Right atrium auricular region (tissue), 2 donors: ENCODE measurements around the gene FBN2. TPM values are rescaled to one million over a fixed set of nuclear protein-coding genes. Genes with fewer than 3 reads are reported as not detected.

Experiments used
- DNase-seq: peaks from one replicate; pipeline ENCODE4 v3.0.0-alpha.2; 2019; ENCODE audit warnings: low spot score
- H3K27ac ChIP-seq, 2 donors: fragments of 200-600 bp; sonication (generic); 1 replicate in 1 of 2; 2 replicates in 1 of 2; pipeline ENCODE4 v1.5.1; 2016 to 2019
- H3K27me3 ChIP-seq, 2 donors: fragments of 200-600 bp; sonication (generic); one replicate each; pipeline versions ENCODE4 v1.5.1 to v1.6.0; 2017 to 2019
- H3K36me3 ChIP-seq: fragments of 200-600 bp; sonication (generic); one replicate; pipeline ENCODE4 v1.5.1; 2016
- H3K4me1 ChIP-seq, 2 donors: fragments of 200-600 bp; sonication (generic); one replicate each; pipeline versions ENCODE4 v1.5.1 to v1.6.0; 2017 to 2019
- H3K4me3 ChIP-seq, 2 donors: fragments of 200-600 bp; sonication (generic); 1 replicate in 1 of 2; 2 replicates in 1 of 2; pipeline ENCODE4 v1.5.1; 2017 to 2019; ENCODE audit warnings: mild to moderate bottlenecking in 1 of 2, moderate library complexity in 1 of 2
- H3K9me3 ChIP-seq, 2 donors: fragments of 200-600 bp; sonication (generic); one replicate each; pipeline ENCODE4 v1.5.1; 2019
- total RNA-seq, 2 donors: library from RNA; depleted of rRNA; stranded (reverse); fragments of >200 nt; gene quantifications; one replicate each; pipeline ENCODE4 v1.1.0, GENCODE V29; 2016
- TF ChIP-seq, protein P1 (sequence below), 2 donors: fragments of 200-600 bp; sonication (generic); IDR thresholded peaks; one replicate each; pipeline ENCODE4 v1.5.1; 2019; ENCODE audit warnings: antibody characterized with exemption in 2 of 2

Gene FBN2
- total RNA-seq, 2 donors from 2014 or later: 1.1 to 4.6 TPM

DNA sequence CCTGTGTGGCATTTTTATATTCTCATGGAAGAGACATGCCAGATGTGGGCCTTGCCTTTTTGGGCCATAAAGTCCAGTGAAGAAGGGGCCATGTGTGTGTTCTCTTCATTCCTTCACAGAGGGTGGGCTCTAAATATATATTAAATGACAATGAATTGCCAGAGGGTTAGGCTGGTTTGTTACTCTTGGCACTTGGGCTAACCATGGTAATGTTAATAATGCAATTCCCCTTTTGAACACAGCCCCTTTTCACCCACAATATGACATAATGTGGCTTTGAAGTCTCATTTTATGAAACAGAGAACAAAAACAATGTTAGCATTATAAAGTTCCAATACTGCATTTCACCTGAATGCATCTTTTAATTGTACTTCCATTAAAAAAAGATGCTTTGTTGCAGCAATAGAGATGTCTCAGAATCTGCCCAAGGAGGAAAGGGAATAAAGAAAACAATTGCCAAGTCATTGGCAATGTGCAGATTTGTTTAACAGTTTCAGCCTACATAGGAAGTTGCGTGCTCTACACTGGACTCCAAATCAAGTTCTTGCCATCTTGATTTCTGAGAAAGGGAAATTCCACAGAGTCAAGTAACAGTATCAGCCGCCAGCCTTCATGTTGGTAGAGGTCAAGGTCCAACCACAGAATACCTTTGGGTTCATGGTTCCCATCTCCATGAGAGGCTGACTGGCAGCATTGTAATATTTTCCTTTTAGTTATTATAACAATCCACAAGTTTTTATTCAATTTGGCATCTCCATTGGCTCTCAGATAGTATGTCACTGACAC, 312.6 kb downstream of the FBN2 start:
- no peak overlapping the region for H3K27ac ChIP-seq
- H3K36me3 ChIP-seq: no peaks in the 10 kb centered on the region
- no peak for DNase-seq
- no peaks in the 10 kb centered on the region for H3K27me3 ChIP-seq
- no peaks in the 10 kb centered on the region for H3K4me1 ChIP-seq
- H3K9me3 ChIP-seq: no peaks in the 10 kb centered on the region
- TF ChIP-seq, protein P1, sequence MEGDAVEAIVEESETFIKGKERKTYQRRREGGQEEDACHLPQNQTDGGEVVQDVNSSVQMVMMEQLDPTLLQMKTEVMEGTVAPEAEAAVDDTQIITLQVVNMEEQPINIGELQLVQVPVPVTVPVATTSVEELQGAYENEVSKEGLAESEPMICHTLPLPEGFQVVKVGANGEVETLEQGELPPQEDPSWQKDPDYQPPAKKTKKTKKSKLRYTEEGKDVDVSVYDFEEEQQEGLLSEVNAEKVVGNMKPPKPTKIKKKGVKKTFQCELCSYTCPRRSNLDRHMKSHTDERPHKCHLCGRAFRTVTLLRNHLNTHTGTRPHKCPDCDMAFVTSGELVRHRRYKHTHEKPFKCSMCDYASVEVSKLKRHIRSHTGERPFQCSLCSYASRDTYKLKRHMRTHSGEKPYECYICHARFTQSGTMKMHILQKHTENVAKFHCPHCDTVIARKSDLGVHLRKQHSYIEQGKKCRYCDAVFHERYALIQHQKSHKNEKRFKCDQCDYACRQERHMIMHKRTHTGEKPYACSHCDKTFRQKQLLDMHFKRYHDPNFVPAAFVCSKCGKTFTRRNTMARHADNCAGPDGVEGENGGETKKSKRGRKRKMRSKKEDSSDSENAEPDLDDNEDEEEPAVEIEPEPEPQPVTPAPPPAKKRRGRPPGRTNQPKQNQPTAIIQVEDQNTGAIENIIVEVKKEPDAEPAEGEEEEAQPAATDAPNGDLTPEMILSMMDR (IDR thresholded peaks at IDR 0.05): no peak
- H3K4me3 ChIP-seq: no peak overlapping the region

DNA sequence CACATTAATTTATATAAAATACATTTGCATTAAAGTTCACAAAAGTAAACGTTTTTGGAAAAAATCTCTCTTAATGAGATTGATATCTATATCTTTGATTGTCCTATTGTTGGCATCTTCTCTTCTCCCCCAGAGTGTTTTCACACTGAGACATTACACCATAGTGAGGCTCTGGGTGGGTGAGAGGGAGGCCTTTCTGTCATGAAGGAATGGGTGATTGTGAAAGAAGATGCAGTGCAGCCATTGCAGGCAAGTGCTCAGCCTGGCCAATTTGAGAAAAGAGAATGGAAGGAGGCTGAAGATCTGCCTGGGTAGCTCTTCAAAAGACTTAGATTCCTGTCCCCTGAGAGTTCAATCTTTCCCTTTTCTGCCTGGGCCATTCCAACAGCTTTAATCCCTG, 313.7 kb downstream of the FBN2 start:
- no peaks in the 10 kb centered on the region for H3K4me1 ChIP-seq
- TF ChIP-seq, protein P1 (IDR thresholded peaks at IDR 0.05): no peak
- no peak overlapping the region for H3K4me3 ChIP-seq
- no peaks in the 10 kb centered on the region for H3K9me3 ChIP-seq
- no peaks in the 10 kb centered on the region for H3K36me3 ChIP-seq
- no peak for DNase-seq
- no peaks in the 10 kb centered on the region for H3K27me3 ChIP-seq
- H3K27ac ChIP-seq: no peak overlapping the region

DNA sequence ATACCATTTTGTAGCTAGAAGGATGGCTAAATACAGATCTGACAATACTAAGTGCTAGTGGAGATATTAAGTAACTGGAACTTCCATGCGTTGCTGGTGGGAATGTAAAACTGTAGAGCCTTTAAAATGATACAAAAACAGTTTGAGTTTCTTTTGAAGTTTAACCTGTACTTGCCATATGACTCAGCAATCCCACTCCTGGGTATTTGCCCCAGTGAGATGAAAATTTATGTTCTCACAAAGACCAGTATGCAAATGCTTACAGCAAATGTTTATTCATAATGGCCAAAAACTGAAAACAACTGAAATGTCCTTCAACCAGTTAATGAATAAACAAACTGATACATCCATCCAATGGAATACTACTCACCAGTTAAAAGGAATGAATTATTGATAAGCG, 317.2 kb downstream of the FBN2 start:
- Histone ChIP-seq H3K36me3 (no peaks in the 10 kb centered on the region), H3K27me3 (no peaks in the 10 kb centered on the region), H3K4me1 (peaks cover 0 to 16% of the 10 kb centered on the region in 2 donors), H3K4me3 (no peak overlapping the region), H3K27ac (no peak overlapping the region), H3K9me3 (no peaks in the 10 kb centered on the region)
- no peak for DNase-seq
- TF ChIP-seq, protein P1 (IDR thresholded peaks at IDR 0.05): no peak

DNA sequence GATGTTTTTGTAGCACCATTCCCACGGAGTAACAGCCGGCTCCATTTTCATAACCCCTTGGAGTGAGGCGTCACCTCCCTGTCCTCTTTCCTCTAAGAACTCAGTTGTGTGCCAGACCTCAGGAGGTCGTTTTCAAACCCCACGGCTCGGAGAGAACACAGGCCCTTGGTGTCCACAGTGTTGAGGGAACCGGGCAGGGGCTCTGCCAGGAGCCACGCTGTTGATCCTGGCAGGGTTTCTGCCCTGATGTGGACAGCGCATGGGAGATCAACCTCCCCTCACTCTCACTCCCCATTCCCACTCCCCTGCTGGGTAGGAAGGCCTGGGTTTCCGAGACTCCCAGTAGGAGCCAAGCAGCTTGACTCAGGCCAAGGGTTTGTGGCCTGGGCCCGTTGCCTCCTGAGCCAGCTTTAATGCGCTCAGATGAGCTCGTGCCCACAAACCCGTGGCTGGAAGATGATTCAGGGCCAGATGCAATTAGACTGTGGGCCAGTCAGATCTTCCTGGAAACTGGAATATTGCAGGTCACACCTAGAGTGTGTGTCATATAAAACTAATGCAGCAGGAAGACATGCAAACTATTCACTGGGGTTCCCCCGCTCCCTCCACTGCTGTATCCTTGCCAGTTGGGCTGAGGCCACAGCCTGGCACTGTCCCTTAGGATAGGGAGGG, 321.0 kb downstream of the FBN2 start:
- H3K27me3 ChIP-seq: no peaks in the 10 kb centered on the region
- H3K4me1 ChIP-seq: peaks cover 0 to 16% of the 10 kb centered on the region in 2 donors
- H3K36me3 ChIP-seq: no peaks in the 10 kb centered on the region
- no peak overlapping the region for H3K4me3 ChIP-seq
- TF ChIP-seq, protein P1 (IDR thresholded peaks at IDR 0.05): no peak
- no peaks in the 10 kb centered on the region for H3K9me3 ChIP-seq
- peak overlapping the region; percentile 74 to 80 for H3K27ac ChIP-seq
- DNase-seq: no peak

DNA sequence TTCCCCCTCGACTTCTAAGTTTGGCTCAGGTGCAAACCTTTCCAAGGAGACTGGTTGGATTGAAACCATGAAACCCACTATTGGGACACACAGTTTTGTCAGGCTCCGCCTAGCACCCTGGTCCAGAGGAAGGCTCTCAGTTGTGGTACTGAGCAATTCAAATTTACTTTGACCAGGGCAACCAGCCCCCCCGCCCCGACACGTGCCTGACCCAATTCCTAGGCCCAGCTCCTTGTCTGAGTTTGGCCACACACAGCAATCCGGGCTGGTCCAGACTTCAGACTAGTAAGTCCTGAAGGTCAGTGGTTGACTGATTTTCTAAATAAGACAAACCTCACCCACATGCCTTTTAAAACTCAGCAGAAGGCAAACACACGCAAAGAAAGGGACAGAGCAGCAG, 321.8 kb downstream of the FBN2 start:
- H3K4me3 ChIP-seq: no peak overlapping the region
- TF ChIP-seq, protein P1 (IDR thresholded peaks at IDR 0.05): no peak
- H3K27ac ChIP-seq: peak overlapping the region; percentile 74 to 80
- H3K36me3 ChIP-seq: no peaks in the 10 kb centered on the region
- H3K4me1 ChIP-seq: peaks cover 0 to 16% of the 10 kb centered on the region in 2 donors
- DNase-seq: no peak
- no peaks in the 10 kb centered on the region for H3K27me3 ChIP-seq
- H3K9me3 ChIP-seq: no peaks in the 10 kb centered on the region
